ENCODE data around the gene CYP27B1.

The CYP27B1 gene

GRCh38 chr12:57807285-57807684 is 40.4 kb upstream of the CYP27B1 start:
- Histone ChIP-seq H3K4me1 (ENCODE audit: control insufficient read depth, insufficient read depth, low read length) (peaks cover 7% of the 10 kb centered on the region), H3K27me3 (ENCODE audit: control insufficient read depth in 1 of 2, insufficient read depth in 2 of 2, low read length in 2 of 2) (no peaks in the 10 kb centered on the region), H3K9me3 (ENCODE audit: control insufficient read depth in 2 of 2, low read length in 2 of 2) (no peaks in the 10 kb centered on the region), H3K9ac (ENCODE audit: low read length in 2 of 2) (no peak overlapping the region), H3K27ac (ENCODE audit: low read length) (no peak overlapping the region), H3K36me3 (ENCODE audit: control insufficient read depth in 2 of 2, insufficient read depth in 2 of 2, low read length in 2 of 2) (peaks cover 55 to 58% of the 10 kb centered on the region in 2 donors), H3K4me3 (ENCODE audit: low read length in 2 of 2) (no peak overlapping the region)

- Histone ChIP-seq H3K9ac (ENCODE audit: low read length in 2 of 2) (no peak overlapping the region), H3K27me3 (ENCODE audit: control insufficient read depth in 1 of 2, insufficient read depth in 2 of 2, low read length in 2 of 2) (no peaks in the 10 kb centered on the region), H3K27ac (ENCODE audit: low read length) (no peak overlapping the region), H3K4me1 (ENCODE audit: control insufficient read depth, insufficient read depth, low read length) (peaks cover 7% of the 10 kb centered on the region), H3K36me3 (ENCODE audit: control insufficient read depth in 2 of 2, insufficient read depth in 2 of 2, low read length in 2 of 2) (peaks cover 61% of the 10 kb centered on the region in 2 donors), H3K4me3 (ENCODE audit: low read length in 2 of 2) (no peak overlapping the region), H3K9me3 (ENCODE audit: control insufficient read depth in 2 of 2, low read length in 2 of 2) (no peaks in the 10 kb centered on the region)
Measured at GRCh38 chr12:57806677-57807076, 39.8 kb upstream of the CYP27B1 start.

DNA sequence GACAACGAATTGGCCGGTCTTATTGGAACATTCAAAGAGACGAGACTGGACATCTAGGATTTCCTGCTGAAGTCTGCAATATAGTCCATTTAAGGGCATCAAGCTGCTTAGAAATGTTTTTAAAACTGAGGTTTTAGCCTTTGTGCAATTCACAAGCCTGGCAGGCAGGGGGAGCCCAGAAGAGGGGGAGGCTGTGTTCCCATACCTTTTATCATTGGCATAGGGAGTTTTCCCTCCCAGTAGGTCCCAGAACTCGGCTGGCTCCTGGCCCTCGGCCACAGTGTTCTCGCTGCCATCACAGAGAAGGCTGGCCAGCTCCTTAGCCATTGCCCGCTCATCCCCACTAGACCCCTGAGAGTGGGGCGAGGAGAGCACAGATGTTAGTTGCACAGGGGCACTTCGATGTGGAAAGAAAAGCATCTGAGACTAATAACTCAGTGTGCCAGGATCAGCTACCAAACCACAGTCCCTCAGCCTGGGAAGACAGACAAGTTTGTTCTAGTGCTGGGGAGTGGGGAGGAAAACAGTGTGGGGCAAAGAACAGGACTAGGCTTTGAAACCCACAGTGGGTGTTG is 36.5 kb upstream of the CYP27B1 start:
- Histone ChIP-seq H3K4me1 (ENCODE audit: control insufficient read depth, insufficient read depth, low read length) (peaks cover 5% of the 10 kb centered on the region), H3K9me3 (ENCODE audit: control insufficient read depth in 2 of 2, low read length in 2 of 2) (no peaks in the 10 kb centered on the region), H3K27ac (ENCODE audit: low read length) (peak overlapping the region; percentile 37), H3K27me3 (ENCODE audit: control insufficient read depth in 1 of 2, insufficient read depth in 2 of 2, low read length in 2 of 2) (no peaks in the 10 kb centered on the region), H3K4me3 (ENCODE audit: low read length in 2 of 2) (no peak overlapping the region), H3K36me3 (ENCODE audit: control insufficient read depth in 2 of 2, insufficient read depth in 2 of 2, low read length in 2 of 2) (peaks cover 42 to 52% of the 10 kb centered on the region in 2 donors), H3K9ac (ENCODE audit: low read length in 2 of 2) (peak overlapping the region in 1 of 2 donors; percentile 47)

GRCh38 chr12:57802607-57803006 is 35.7 kb upstream of the CYP27B1 start:
- Histone ChIP-seq H3K9me3 (ENCODE audit: control insufficient read depth in 2 of 2, low read length in 2 of 2) (no peaks in the 10 kb centered on the region), H3K4me1 (ENCODE audit: control insufficient read depth, insufficient read depth, low read length) (peaks cover 5% of the 10 kb centered on the region), H3K27me3 (ENCODE audit: control insufficient read depth in 1 of 2, insufficient read depth in 2 of 2, low read length in 2 of 2) (no peaks in the 10 kb centered on the region), H3K36me3 (ENCODE audit: control insufficient read depth in 2 of 2, insufficient read depth in 2 of 2, low read length in 2 of 2) (peaks cover 36 to 44% of the 10 kb centered on the region in 2 donors), H3K9ac (ENCODE audit: low read length in 2 of 2) (no peak overlapping the region), H3K27ac (ENCODE audit: low read length) (no peak overlapping the region), H3K4me3 (ENCODE audit: low read length in 2 of 2) (no peak overlapping the region)

DNA sequence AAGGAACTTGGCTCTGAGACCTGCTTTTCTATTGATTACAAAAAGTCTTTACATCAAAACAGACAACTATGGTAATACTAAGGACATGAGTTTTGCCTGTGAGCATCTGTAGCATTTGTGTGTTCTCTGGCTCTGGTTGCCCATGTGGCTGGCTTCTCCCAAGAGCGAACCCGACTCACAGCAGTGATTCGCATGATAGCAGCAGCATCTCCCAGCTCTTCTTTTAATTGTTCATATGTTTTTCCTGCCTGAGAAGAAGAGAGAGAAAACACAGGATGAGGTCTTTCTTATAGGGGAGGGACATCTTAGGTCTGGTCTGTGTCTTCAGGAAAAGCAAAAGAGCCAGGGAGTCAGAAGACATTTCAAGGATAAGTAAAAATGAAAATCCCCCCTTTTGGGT is 34.1 kb upstream of the CYP27B1 start:
- Histone ChIP-seq H3K9ac (ENCODE audit: low read length in 2 of 2) (no peak overlapping the region), H3K9me3 (ENCODE audit: control insufficient read depth in 2 of 2, low read length in 2 of 2) (no peaks in the 10 kb centered on the region), H3K27me3 (ENCODE audit: control insufficient read depth in 1 of 2, insufficient read depth in 2 of 2, low read length in 2 of 2) (no peaks in the 10 kb centered on the region), H3K27ac (ENCODE audit: low read length) (no peak overlapping the region), H3K4me1 (ENCODE audit: control insufficient read depth, insufficient read depth, low read length) (peaks cover 5% of the 10 kb centered on the region), H3K36me3 (ENCODE audit: control insufficient read depth in 2 of 2, insufficient read depth in 2 of 2, low read length in 2 of 2) (peaks cover 31 to 41% of the 10 kb centered on the region in 2 donors), H3K4me3 (ENCODE audit: low read length in 2 of 2) (no peak overlapping the region)

DNA sequence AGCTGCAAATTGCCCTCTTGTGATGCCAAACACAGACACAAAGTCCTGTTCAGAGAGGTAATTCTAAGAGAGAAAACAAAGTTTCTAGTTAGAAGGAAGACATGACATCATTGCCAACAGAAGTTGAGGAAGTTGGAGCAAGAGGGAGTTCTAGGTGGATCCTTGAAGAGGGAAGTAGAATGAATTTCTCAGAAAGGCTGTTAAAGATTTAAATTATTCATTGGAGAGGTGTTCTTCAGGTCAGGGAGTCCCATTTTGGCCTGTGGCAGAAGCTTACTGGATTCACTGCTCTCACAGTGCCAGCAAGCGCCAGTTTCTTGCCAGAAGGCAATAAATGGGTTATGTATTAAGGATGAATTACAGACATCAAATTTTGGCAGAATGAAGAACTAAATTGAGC is 31.1 kb upstream of the CYP27B1 start:
- Histone ChIP-seq H3K27ac (ENCODE audit: low read length) (no peak overlapping the region), H3K36me3 (ENCODE audit: control insufficient read depth in 2 of 2, insufficient read depth in 2 of 2, low read length in 2 of 2) (peaks cover 39 to 43% of the 10 kb centered on the region in 2 donors), H3K4me1 (ENCODE audit: control insufficient read depth, insufficient read depth, low read length) (no peaks in the 10 kb centered on the region), H3K9me3 (ENCODE audit: control insufficient read depth in 2 of 2, low read length in 2 of 2) (no peaks in the 10 kb centered on the region), H3K4me3 (ENCODE audit: low read length in 2 of 2) (no peak overlapping the region), H3K9ac (ENCODE audit: low read length in 2 of 2) (no peak overlapping the region), H3K27me3 (ENCODE audit: control insufficient read depth in 1 of 2, insufficient read depth in 2 of 2, low read length in 2 of 2) (no peaks in the 10 kb centered on the region)

GRCh38 chr12:57796996-57797395 is 30.1 kb upstream of the CYP27B1 start:
- Histone ChIP-seq H3K27me3 (ENCODE audit: control insufficient read depth in 1 of 2, insufficient read depth in 2 of 2, low read length in 2 of 2) (no peaks in the 10 kb centered on the region), H3K4me3 (ENCODE audit: low read length in 2 of 2) (no peak overlapping the region), H3K36me3 (ENCODE audit: control insufficient read depth in 2 of 2, insufficient read depth in 2 of 2, low read length in 2 of 2) (peaks cover 38 to 41% of the 10 kb centered on the region in 2 donors), H3K27ac (ENCODE audit: low read length) (no peak overlapping the region), H3K9me3 (ENCODE audit: control insufficient read depth in 2 of 2, low read length in 2 of 2) (no peaks in the 10 kb centered on the region), H3K9ac (ENCODE audit: low read length in 2 of 2) (no peak overlapping the region), H3K4me1 (ENCODE audit: control insufficient read depth, insufficient read depth, low read length) (no peaks in the 10 kb centered on the region)

DNA sequence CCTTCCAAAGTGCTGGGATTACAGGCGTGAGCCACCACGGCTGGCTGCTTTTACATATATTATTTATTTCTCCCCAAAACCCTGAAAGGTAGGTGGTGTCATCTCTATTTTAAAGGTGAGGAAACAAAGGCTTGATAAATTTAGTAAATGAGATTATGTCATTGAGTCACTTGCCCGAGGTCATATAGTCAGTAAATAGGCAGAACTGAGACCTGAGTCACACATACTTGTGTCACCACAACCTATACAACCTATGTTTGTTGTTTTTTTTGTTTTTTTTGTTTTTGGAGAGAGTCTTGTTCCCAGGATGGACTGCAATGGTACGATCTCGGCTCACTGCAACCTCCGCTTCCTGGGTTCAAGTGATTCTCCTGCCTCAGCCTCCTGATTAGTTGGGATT is 28.5 kb upstream of the CYP27B1 start:
- H3K36me3 ChIP-seq (ENCODE audit: control insufficient read depth in 2 of 2, insufficient read depth in 2 of 2, low read length in 2 of 2), result peaks cover 34 to 42% of the 10 kb centered on the region in 2 donors
- no peak overlapping the region for H3K9ac ChIP-seq (ENCODE audit: low read length in 2 of 2)
- H3K27me3 ChIP-seq (ENCODE audit: control insufficient read depth in 1 of 2, insufficient read depth in 2 of 2, low read length in 2 of 2), result no peaks in the 10 kb centered on the region
- no peaks in the 10 kb centered on the region for H3K4me1 ChIP-seq (ENCODE audit: control insufficient read depth, insufficient read depth, low read length)
- no peak overlapping the region for H3K27ac ChIP-seq (ENCODE audit: low read length)
- H3K4me3 ChIP-seq (ENCODE audit: low read length in 2 of 2), result no peak overlapping the region
- H3K9me3 ChIP-seq (ENCODE audit: control insufficient read depth in 2 of 2, low read length in 2 of 2), result no peaks in the 10 kb centered on the region

DNA sequence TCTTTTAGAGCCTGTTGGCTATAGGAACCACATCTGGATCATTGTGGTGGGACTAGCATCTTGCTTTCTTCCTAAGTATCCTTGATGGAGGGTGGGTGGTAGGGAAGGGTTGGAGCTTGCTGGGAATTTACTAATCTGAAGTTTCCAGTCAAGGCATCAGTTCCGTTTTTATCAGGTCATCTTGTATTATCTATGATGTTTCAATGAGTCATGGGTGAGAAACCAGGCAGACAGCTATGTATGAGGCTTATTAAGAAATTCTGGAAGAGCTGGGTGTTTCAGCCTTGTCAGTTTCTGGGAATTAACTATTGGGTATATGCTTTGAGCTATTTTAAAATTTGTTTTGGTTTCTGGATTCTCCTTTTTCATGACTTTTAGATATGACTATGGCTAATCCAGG is 27.0 kb upstream of the CYP27B1 start:
- H3K36me3 ChIP-seq (ENCODE audit: control insufficient read depth in 2 of 2, insufficient read depth in 2 of 2, low read length in 2 of 2), result peaks cover 26 to 41% of the 10 kb centered on the region in 2 donors
- H3K9me3 ChIP-seq (ENCODE audit: control insufficient read depth in 2 of 2, low read length in 2 of 2), result no peaks in the 10 kb centered on the region
- H3K27ac ChIP-seq (ENCODE audit: low read length), result no peak overlapping the region

DNA sequence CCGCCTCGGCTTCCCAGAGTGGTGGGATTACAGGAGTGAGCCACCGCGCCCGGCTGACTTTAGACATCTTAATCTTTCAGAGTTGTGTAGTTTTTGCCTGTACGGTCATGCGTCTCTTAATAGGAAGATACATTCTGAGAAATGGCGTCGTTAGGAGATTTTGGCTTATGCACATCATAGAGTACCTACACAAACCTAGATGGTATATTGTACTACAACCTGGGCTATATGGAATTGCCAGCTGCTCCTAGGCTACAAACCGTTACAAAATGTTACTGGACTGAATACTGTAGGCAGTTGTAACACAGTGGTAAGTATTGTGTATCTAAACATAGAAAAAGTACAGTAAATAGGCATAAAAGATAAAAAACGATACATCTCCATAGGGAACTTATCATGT is 17.0 kb upstream of the CYP27B1 start:
- Histone ChIP-seq H3K36me3 (ENCODE audit: control insufficient read depth in 2 of 2, insufficient read depth in 2 of 2, low read length in 2 of 2) (peaks cover 12 to 18% of the 10 kb centered on the region in 2 donors), H3K27me3 (ENCODE audit: control insufficient read depth in 1 of 2, insufficient read depth in 2 of 2, low read length in 2 of 2) (no peaks in the 10 kb centered on the region), H3K27ac (ENCODE audit: low read length) (no peak overlapping the region), H3K4me1 (ENCODE audit: control insufficient read depth, insufficient read depth, low read length) (peaks cover 4% of the 10 kb centered on the region), H3K9me3 (ENCODE audit: control insufficient read depth in 2 of 2, low read length in 2 of 2) (no peaks in the 10 kb centered on the region), H3K4me3 (ENCODE audit: low read length in 2 of 2) (peak overlapping the region in 1 of 2 donors; percentile 35), H3K9ac (ENCODE audit: low read length in 2 of 2) (no peak overlapping the region)

More for the DNA sequence above, 27.0 kb upstream of the CYP27B1 start:
- no peaks in the 10 kb centered on the region for H3K4me1 ChIP-seq (ENCODE audit: control insufficient read depth, insufficient read depth, low read length)
- no peaks in the 10 kb centered on the region for H3K27me3 ChIP-seq (ENCODE audit: control insufficient read depth in 1 of 2, insufficient read depth in 2 of 2, low read length in 2 of 2)
- no peak overlapping the region for H3K9ac ChIP-seq (ENCODE audit: low read length in 2 of 2)
- H3K4me3 ChIP-seq (ENCODE audit: low read length in 2 of 2), result no peak overlapping the region

DNA sequence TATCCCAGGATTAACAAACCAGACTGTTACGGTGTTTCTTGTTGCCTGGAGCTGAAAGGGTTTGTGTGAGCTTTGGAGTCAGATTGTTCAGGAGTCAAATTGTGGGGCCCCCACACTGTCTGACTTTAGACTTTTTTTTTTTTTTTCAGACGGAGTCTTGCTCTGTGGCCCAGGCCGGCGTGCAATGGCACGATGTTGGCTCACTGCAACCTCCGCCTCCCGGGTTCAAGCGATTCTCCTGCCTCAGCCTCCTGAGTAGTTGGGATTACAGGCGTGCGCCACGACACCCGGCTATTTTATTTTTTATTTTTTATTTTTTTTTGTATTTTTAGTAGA is 16.6 kb upstream of the CYP27B1 start:
- Histone ChIP-seq H3K9ac (ENCODE audit: low read length in 2 of 2) (peak overlapping the region; percentile 82 to 96), H3K9me3 (ENCODE audit: control insufficient read depth in 2 of 2, low read length in 2 of 2) (no peaks in the 10 kb centered on the region), H3K27me3 (ENCODE audit: control insufficient read depth in 1 of 2, insufficient read depth in 2 of 2, low read length in 2 of 2) (no peaks in the 10 kb centered on the region), H3K4me3 (ENCODE audit: low read length in 2 of 2) (peak overlapping the region; percentile 93 to 100), H3K36me3 (ENCODE audit: control insufficient read depth in 2 of 2, insufficient read depth in 2 of 2, low read length in 2 of 2) (peaks cover 12 to 18% of the 10 kb centered on the region in 2 donors), H3K4me1 (ENCODE audit: control insufficient read depth, insufficient read depth, low read length) (peaks cover 4% of the 10 kb centered on the region), H3K27ac (ENCODE audit: low read length) (no peak overlapping the region)
